HCT116 (cell line): ENCODE measurements around the gene HYAL1.

Experiments used
- ATF3 ChIP-seq: IDR thresholded peaks from 2 replicates; pipeline ENCODE4 v1.6.1; 2012
- CTCF ChIP-seq, 3 experiments: fragments of 200-600 bp in 1 of 3; sonication (generic) in 1 of 3; IDR thresholded peaks in 2 of 3; conservative IDR thresholded peaks in 1 of 3; 2 replicates each; pipeline ENCODE4 v1.5.1; 2012 to 2017; ENCODE audit warnings: low read depth in 2 of 3, low read length in 2 of 3, antibody characterized with exemption in 1 of 3, borderline replicate concordance in 1 of 3, control low read depth in 1 of 3, mild to moderate bottlenecking in 1 of 3, mixed read lengths in 1 of 3, mixed run types in 1 of 3, moderate library complexity in 1 of 3; ENCODE audit not compliant: insufficient read depth in 1 of 3
- EGR1 ChIP-seq: IDR thresholded peaks from 2 replicates; pipeline ENCODE4 v1.6.1; 2012; ENCODE audit warnings: low read depth
- EZH2 ChIP-seq: fragments of 200-600 bp; sonication (generic); IDR thresholded peaks from 2 replicates; pipeline ENCODE4 v1.6.1; 2017; ENCODE audit warnings: antibody characterized with exemption, mixed run types
- JUND ChIP-seq: IDR thresholded peaks from 2 replicates; pipeline ENCODE4 v1.6.1; 2012
- MAX ChIP-seq: IDR thresholded peaks from 2 replicates; pipeline ENCODE4 v1.6.1; 2012
- POLR2A ChIP-seq: IDR thresholded peaks from 2 replicates; pipeline ENCODE4 v1.7.0; 2011; ENCODE audit warnings: borderline replicate concordance; ENCODE audit not compliant: insufficient read depth, insufficient read length; ENCODE audit errors: extremely low read depth
- POLR2AphosphoS5 ChIP-seq: IDR thresholded peaks from 2 replicates; pipeline ENCODE4 v1.6.1; 2011; ENCODE audit warnings: mild to moderate bottlenecking, low read depth, low read length, moderate library complexity
- REST ChIP-seq: IDR thresholded peaks from 2 replicates; pipeline ENCODE4 v1.6.1; 2012; ENCODE audit warnings: low read depth
- SP1 ChIP-seq: IDR thresholded peaks from 2 replicates; pipeline ENCODE4 v1.6.1; 2012; ENCODE audit warnings: low read depth
- ZFX ChIP-seq: fragments of 450-650 bp; IDR thresholded peaks from 2 replicates; pipeline ENCODE4 v1.6.1; 2017
- ZNF274 ChIP-seq: fragments of 200-500 bp; sonication (Bioruptor generic); IDR thresholded peaks from 2 replicates; pipeline ENCODE4 v1.6.1; 2014; ENCODE audit warnings: mild to moderate bottlenecking, low read depth, low read length, inconsistent platforms

GRCh38 chr3:50265571-50265970, 37.8 kb downstream of the HYAL1 start:
- no peak for TF ChIP-seq POLR2AphosphoS5
- no peak for TF ChIP-seq EGR1
- no peak for TF ChIP-seq CTCF (IDR thresholded peaks at IDR 0.05 in 2 of 3, conservative IDR thresholded peaks at IDR 0.05 in 1 of 3; ENCODE audit: borderline replicate concordance in 1 of 3, insufficient read depth in 1 of 3, low read depth in 2 of 3, low read length in 2 of 3)
- no peak for TF ChIP-seq ZFX
- no peak for TF ChIP-seq POLR2A
- TF ChIP-seq SP1, result no peak
- no peak for TF ChIP-seq EZH2
- no peak for TF ChIP-seq ZNF274
- no peak for TF ChIP-seq REST
- TF ChIP-seq JUND, result no peak
- TF ChIP-seq MAX, result no peak
- TF ChIP-seq ATF3, result no peak
